Left lung (tissue), 10 donors: ENCODE measurements around the gene PRICKLE1. TPM values are rescaled to one million over a fixed set of nuclear protein-coding genes. Genes with fewer than 3 reads are reported as not detected.

Experiments
- ATAC-seq: fragments of 200-7000 bp; cut with Tn5 transposase; one replicate; pipeline ENCODE4 v1.9.1; 2020; ENCODE audit warnings: moderate library complexity
- DNase-seq, 4 donors: peaks; one replicate each; pipeline ENCODE4 v3.0.0-alpha.2; 2013 to 2020
- H3K27ac ChIP-seq, 2 donors: fragments of 200-600 bp; sonication (generic) in 1 of 2; one replicate each; pipeline versions ENCODE4 v1.5.0 to v1.8.0; 2020 to 2021
- H3K27me3 ChIP-seq, 2 donors: fragments of 200-600 bp; sonication (generic) in 1 of 2; one replicate each; pipeline versions ENCODE4 v1.5.0 to v1.8.0; 2020 to 2021
- H3K36me3 ChIP-seq, 2 donors: fragments of 200-600 bp; sonication (generic) in 1 of 2; one replicate each; pipeline versions ENCODE4 v1.5.0 to v1.8.0; 2020 to 2021
- H3K4me1 ChIP-seq, 2 donors: fragments of 200-600 bp; one replicate each; pipeline ENCODE4 v1.8.0; 2021
- H3K4me3 ChIP-seq, 2 donors: fragments of 200-600 bp; sonication (generic) in 1 of 2; one replicate each; pipeline versions ENCODE4 v1.5.0 to v1.8.0; 2020 to 2021; ENCODE audit warnings: mild to moderate bottlenecking in 1 of 2
- H3K9me3 ChIP-seq, 2 donors: fragments of 200-600 bp; sonication (generic) in 1 of 2; one replicate each; pipeline versions ENCODE4 v1.5.0 to v1.8.0; 2020 to 2021
- CTCF ChIP-seq, 2 donors: fragments of 200-600 bp; sonication (generic) in 1 of 2; IDR thresholded peaks; one replicate each; pipeline versions ENCODE4 v1.5.0 to v1.8.0; 2021; ENCODE audit warnings: antibody characterized with exemption in 2 of 2
- intact Hi-C, 2 donors: fragments of 100-400 bp; cut with DNase I; formaldehyde crosslinking; loops; one replicate each; pipeline versions ENCODE4 v1.11.2 to v1.14.2; 2022
- polyA plus RNA-seq, 6 donors: library from polyadenylated mRNA; unstranded; fragments of 120-200 nt; gene quantifications; one replicate each; pipeline ENCODE4 v1.2.1, GENCODE V29; 2013; ENCODE audit not compliant: insufficient read length in 6 of 6
- total RNA-seq, 2 donors: library from RNA; stranded (reverse); fragmentation: NEBNext Ultra II Directional; extraction: Animal tissue kit (Norgen Biotek cat#: 25700); gene quantifications; one replicate each; pipeline ENCODE4 v1.2.1, GENCODE V29; 2021
- donor health status: DM: no; HTN: yes; CAD: no.
- donor health status: DM: no; HTN: no; CAD: no.

PRICKLE1 gene
- total and polyA plus RNA-seq, 8 donors: 17.4 to 62.8 (median 49.1) TPM

GRCh38 chr12:42617622-42618021 is 28.1 kb upstream of the PRICKLE1 start:
- no peaks in the 10 kb centered on the region for H3K27me3 ChIP-seq
- H3K4me3 ChIP-seq: no peak overlapping the region
- no peaks in the 10 kb centered on the region for H3K4me1 ChIP-seq
- H3K36me3 ChIP-seq: no peaks in the 10 kb centered on the region
- intact Hi-C loops: no loop called here
- TF ChIP-seq CTCF (IDR thresholded peaks at IDR 0.05): no peak
- no peak for DNase-seq
- no peak for ATAC-seq
- H3K27ac ChIP-seq: no peak overlapping the region
- H3K9me3 ChIP-seq: peaks cover 5 to 40% of the 10 kb centered on the region in 2 donors

- Histone ChIP-seq H3K4me1 (no peaks in the 10 kb centered on the region), H3K27me3 (no peaks in the 10 kb centered on the region), H3K36me3 (no peaks in the 10 kb centered on the region), H3K4me3 (no peak overlapping the region), H3K9me3 (peaks cover 5 to 38% of the 10 kb centered on the region in 2 donors), H3K27ac (no peak overlapping the region)
- intact Hi-C loops: no loop called here
- no peak for TF ChIP-seq CTCF (IDR thresholded peaks at IDR 0.05)
- DNase-seq: no peak
- no peak for ATAC-seq
Measured at GRCh38 chr12:42615006-42615405, 25.5 kb upstream of the PRICKLE1 start.

GRCh38 chr12:42612231-42612613 is 22.7 kb upstream of the PRICKLE1 start:
- intact Hi-C loops: no loop called here

DNA sequence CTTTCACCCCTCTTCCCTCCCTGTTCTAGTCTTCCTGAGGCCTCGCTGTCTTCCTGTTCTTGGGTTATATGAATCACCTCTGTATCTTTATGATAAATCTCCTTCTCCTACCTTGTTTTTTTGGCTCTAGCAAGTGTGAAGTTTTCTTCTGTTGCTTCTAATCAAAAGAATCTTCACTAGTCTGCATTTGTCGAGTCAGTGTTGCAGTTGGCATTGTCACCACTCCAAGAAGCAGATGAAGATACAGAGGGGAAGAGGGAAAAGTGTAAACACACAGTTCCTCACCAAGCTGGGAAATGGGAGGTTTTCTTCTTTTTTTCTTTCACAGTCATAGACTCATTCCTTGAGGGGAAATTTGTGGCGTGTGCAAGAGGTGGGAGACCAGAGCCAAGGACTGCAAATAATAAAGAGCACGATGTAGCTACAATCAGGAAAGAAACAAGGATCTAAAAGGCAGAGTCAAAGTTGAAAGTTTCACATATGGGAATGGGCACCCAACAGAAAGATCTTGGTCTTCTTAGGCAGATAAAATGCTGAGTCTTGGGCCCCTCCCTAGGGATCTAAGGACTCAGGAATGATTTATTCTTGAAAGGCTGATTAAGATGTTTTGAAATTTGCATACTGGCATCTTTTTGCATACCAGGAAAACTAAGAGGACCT is 22.2 kb upstream of the PRICKLE1 start:
- peaks cover 0 to 12% of the 10 kb centered on the region in 2 donors for H3K9me3 ChIP-seq
- H3K36me3 ChIP-seq: no peaks in the 10 kb centered on the region
- ATAC-seq (no peak), DNase-seq (no peak)
- no peak overlapping the region for H3K27ac ChIP-seq
- no peak for TF ChIP-seq CTCF (IDR thresholded peaks at IDR 0.05)
- no peak overlapping the region for H3K4me3 ChIP-seq
- no peaks in the 10 kb centered on the region for H3K27me3 ChIP-seq
- no peaks in the 10 kb centered on the region for H3K4me1 ChIP-seq
- intact Hi-C loops: no loop called here

More at GRCh38 chr12:42612231-42612613, 22.7 kb upstream of the PRICKLE1 start:
- H3K27ac ChIP-seq: no peak overlapping the region
- no peaks in the 10 kb centered on the region for H3K27me3 ChIP-seq
- DNase-seq: no peak
- no peak overlapping the region for H3K4me3 ChIP-seq
- H3K9me3 ChIP-seq: peaks cover 2 to 17% of the 10 kb centered on the region in 2 donors
- ATAC-seq: no peak
- TF ChIP-seq CTCF (IDR thresholded peaks at IDR 0.05): no peak
- no peaks in the 10 kb centered on the region for H3K36me3 ChIP-seq
- H3K4me1 ChIP-seq: no peaks in the 10 kb centered on the region

- no peak overlapping the region for H3K27ac ChIP-seq
- no peaks in the 10 kb centered on the region for H3K36me3 ChIP-seq
- no peak overlapping the region for H3K4me3 ChIP-seq
- H3K4me1 ChIP-seq: no peaks in the 10 kb centered on the region
- intact Hi-C loops: no loop called here
- DNase-seq: no peak
- no peaks in the 10 kb centered on the region for H3K27me3 ChIP-seq
- no peak for ATAC-seq
- no peak for TF ChIP-seq CTCF (IDR thresholded peaks at IDR 0.05)
- H3K9me3 ChIP-seq: no peaks in the 10 kb centered on the region
Measured at GRCh38 chr12:42609605-42610004, 20.1 kb upstream of the PRICKLE1 start.
